ENCODE measurements around the gene CNTNAP1.

Gene CNTNAP1

GRCh38 chr17:42679492-42680330, 2.6 kb upstream of the CNTNAP1 start:
- peak; percentile 85 for TF ChIP-seq CTCF (IDR thresholded peaks at IDR 0.05; ENCODE audit: low read depth, low read length, missing control alignments)
- H3K4me3 ChIP-seq (replicated peaks; ENCODE audit: low read depth, low read length), result peak overlapping the region; percentile 30
- no peak for DNase-seq (ENCODE audit: extremely low read depth, low read depth)

- TF ChIP-seq CTCF (IDR thresholded peaks at IDR 0.05; ENCODE audit: low read depth, low read length, missing control alignments), result no peak
- no peak for DNase-seq (ENCODE audit: extremely low read depth, low read depth)
- peak overlapping the region; percentile 30 for H3K4me3 ChIP-seq (replicated peaks; ENCODE audit: low read depth, low read length)
These were observed 2.0 kb upstream of the CNTNAP1 start for GRCh38 chr17:42680331-42680808.

GRCh38 chr17:42682722-42683403, 532 bp downstream of the CNTNAP1 start:
- peak overlapping the region; percentile 58 for H3K4me3 ChIP-seq (replicated peaks; ENCODE audit: low read depth, low read length)
- no peak for DNase-seq (ENCODE audit: extremely low read depth, low read depth)
- no peak for TF ChIP-seq CTCF (IDR thresholded peaks at IDR 0.05; ENCODE audit: low read depth, low read length, missing control alignments)

- TF ChIP-seq CTCF (IDR thresholded peaks at IDR 0.05; ENCODE audit: low read depth, low read length, missing control alignments), result no peak
- peak overlapping the region; percentile 58 for H3K4me3 ChIP-seq (replicated peaks; ENCODE audit: low read depth, low read length)
- no peak for DNase-seq (ENCODE audit: extremely low read depth, low read depth)
These were observed 1.2 kb downstream of the CNTNAP1 start for GRCh38 chr17:42683407-42684034.

- TF ChIP-seq CTCF (IDR thresholded peaks at IDR 0.05; ENCODE audit: low read depth, low read length, missing control alignments), result no peak
- no peak for DNase-seq (ENCODE audit: extremely low read depth, low read depth)
- no peak overlapping the region for H3K4me3 ChIP-seq (replicated peaks; ENCODE audit: low read depth, low read length)
These were observed 2.7 kb downstream of the CNTNAP1 start for GRCh38 chr17:42684929-42685556.

- DNase-seq (ENCODE audit: extremely low read depth, low read depth), result no peak
- no peak for TF ChIP-seq CTCF (IDR thresholded peaks at IDR 0.05; ENCODE audit: low read depth, low read length, missing control alignments)
- no peak overlapping the region for H3K4me3 ChIP-seq (replicated peaks; ENCODE audit: low read depth, low read length)
These were observed 3.5 kb downstream of the CNTNAP1 start for GRCh38 chr17:42685831-42686230.
